HS-5 (cell line): Measurements from ENCODE around the gene TMBIM1.
A peak's percentile ranks its signal among the peaks of the same experiment; 100 is the strongest.

Experiments
- DNase-seq: peaks from one replicate; pipeline ENCODE4 v3.0.0-alpha.2; 2012; ENCODE audit warnings: low read depth

The TMBIM1 gene

DNA sequence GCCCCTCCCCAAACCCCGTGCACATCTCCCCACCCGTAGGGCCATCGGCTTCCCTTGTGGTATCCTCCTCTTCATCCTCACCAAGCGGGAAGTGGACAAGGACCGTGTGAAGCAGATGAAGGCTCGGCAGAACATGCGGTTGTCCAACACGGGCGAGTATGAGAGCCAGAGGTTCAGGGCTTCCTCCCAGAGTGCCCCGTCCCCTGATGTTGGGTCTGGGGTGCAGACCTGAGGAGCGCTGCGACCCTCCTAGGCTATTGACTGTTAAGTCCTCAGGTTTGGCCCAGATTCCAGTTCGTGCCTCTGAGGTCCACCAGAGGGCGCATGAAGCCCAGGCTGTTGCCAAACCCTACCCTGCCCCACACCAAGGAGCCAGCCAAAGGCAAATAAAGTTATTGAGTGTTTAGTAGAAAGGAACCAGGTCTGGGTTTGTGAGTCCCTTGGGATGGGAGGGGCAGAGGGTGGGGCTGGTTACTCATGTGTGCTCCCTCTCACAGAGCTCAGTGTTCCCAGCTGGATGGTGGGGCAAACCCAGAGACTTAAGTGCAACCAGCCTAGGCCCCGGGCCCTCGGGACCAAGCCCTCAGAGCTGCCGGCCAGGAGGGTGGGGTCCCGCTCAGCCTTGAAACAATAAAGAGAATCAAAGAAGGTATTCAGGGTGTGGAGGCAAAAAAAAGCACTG lies 19.6 kb downstream of the TMBIM1 start:
- DNase-seq: peak; percentile 90

DNA sequence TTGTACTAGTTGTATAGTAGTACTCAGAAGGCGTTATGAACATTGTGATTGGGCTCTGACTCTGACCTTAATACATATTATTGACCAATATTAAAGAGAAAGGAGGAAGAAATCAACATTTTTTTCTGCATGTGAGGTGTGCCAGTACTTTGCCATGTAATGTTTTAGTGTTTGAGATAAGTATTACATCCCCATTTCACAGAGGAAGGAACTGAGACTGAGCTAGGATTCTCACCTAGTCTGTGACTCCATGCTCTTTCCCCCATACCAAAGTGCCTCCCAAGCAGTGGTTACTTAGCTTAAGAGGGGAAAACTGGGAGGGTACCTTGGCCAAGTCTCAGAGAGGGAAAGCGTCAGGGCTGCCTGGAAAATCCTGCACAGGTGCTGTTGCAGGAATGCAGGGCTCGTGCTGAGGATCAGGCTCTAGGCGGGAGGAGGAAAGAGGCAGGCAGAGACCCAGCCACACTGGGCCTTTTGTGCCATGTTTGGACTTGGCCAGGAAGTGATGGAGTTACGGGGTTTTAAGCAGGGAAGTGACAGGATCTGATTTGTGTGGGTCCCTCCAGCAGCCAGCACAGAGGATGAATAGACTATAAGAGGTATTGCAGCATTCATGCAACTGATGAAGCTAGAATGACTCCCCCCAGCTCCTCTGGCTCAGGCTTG lies 20.3 kb downstream of the TMBIM1 start:
- no peak for DNase-seq

GRCh38 chr2:218271487-218271797 lies 20.9 kb downstream of the TMBIM1 start:
- no peak for DNase-seq

DNA sequence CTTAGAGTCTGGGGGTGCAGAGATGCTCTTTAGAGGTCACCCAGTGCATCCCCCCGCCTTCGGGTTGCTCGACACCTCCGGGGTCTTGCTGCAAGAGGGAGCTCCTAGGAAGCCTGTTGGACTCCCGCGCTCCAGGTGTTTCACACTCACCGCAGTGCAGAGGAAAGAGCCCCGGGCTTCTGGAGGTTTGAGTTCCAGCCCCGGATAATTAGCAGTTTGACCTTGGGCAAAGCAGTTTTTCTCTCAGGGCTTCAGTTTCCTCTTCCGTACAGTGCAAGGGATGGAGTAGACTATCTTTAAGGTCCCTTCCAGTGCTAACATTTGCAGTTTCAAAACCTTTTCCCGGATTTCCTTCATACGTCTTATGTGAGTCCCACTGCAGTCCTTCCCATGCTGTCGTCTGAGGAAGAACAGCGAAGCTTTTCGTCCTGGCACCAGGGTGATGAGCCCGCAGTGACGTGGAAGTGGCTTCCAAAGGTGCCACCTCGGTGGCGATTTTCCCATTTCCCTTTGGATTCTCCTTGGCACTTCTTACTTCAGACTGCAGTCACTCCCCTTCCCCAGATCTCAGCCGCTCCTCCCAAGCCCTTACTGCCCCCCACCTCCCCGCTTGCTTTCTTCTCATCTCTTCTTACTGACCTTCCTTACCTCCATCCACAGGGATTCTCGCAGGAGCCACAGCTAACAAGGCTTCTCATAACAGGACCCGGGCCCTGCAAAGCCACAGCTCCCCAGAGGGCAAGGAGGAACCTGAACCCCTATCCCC lies 21.4 kb downstream of the TMBIM1 start:
- DNase-seq: no peak

- DNase-seq: peak; percentile 97
These were observed 22.2 kb downstream of the TMBIM1 start, which contains the start of the genes AAMP and PNKD for GRCh38 chr2:218269900-218270720. TSS of gene AAMP (minus strand) at chr2:218270137. CDS start at chr2:218270086, 51 bp downstream. TSS of gene PNKD (plus strand) at chr2:218270519. CDS start at chr2:218270536, 17 bp downstream.

- no peak for DNase-seq
These were observed 25.0 kb downstream of the TMBIM1 start for GRCh38 chr2:218267259-218267658.

DNA sequence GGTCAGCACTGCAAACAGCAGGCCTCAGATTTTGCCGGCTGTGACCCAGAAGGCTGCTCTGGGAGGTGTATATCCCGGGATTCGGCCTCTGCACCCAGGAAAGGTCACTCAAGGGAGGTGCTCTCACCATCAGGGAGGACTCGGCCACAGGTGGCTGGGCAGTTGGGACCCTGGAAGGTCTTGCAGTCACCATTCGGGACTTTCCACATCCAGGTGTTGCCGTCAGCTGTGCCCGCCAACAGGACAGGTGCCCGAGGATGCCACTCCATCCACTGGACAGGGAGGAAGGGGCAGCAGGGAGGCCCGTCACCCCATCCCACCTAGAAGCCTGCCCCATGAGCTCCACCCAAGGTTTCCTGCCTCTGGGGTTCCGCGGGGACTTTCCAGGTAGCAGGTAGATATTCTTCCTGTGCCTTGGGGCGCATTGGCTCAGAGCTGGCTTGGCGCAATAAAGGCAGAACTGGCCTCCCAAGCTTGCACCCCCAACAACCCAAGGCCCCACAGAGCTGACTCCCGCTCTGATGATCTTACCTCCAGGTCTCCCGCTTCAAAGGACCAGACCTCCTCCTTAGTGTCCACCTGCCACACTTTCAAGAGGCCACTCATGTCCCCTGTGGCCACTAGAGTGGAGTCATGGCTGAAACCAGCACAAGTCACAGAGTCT lies 25.9 kb downstream of the TMBIM1 start:
- no peak for DNase-seq

- no peak for DNase-seq
These were observed 26.7 kb downstream of the TMBIM1 start for GRCh38 chr2:218265626-218266025.

DNA sequence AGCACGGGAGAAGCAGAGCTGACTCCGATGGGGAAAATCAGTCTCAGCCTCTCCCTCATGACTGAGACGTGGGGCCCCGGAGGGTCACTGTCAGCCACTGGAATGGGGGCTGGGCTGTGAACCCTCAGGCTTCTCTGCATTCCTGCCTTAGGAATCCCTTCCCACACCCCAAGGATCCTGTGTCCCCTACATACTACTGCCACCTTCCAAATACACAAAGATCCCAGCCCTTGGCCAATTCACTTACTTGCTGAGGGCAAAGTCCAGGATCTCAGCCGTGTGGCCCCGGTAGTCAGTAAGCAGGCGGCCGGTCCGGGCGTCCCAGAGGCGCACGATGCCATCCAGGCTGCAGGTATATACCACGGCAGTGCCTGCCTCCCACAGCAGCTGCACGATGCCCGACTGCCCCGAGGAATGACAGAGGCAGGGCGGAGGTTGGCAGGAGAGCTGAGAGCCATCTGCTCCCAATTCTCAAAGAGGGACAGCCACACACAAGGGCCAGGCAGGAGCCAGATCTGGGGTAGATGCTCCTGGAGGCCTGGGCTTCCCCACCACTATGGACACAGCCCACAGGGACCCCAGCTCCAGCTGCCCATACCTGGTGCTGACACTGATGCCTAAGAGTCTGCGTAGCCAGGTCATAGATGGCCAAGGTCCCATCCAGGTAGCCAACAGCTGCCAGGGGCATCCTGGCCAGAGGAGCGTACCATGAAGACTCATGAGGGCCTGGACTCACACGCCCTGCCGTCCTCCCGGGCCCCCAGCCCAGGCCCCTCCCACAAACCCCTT lies 27.3 kb downstream of the TMBIM1 start:
- no peak for DNase-seq

GRCh38 chr2:218263817-218264641 lies 28.3 kb downstream of the TMBIM1 start:
- DNase-seq: no peak

GRCh38 chr2:218262631-218263586 lies 29.4 kb downstream of the TMBIM1 start:
- DNase-seq: no peak

DNA sequence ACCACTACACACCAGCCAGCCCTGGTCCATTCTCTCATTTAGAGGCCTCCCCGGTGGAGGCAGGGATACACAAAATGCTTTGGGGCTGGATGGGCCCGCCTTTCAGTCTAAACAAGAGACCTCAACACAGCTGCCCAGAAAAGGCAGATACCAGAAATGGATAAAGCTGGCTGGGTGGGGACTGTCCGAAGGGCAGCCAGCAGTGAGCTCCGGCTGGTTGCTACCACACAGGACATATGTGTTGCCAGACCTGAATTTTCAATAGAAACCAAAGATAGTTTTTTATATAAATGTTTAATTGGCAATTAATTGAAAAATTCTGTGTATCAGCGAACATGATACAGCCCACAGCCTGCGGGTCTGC lies 30.1 kb downstream of the TMBIM1 start:
- no peak for DNase-seq

DNA sequence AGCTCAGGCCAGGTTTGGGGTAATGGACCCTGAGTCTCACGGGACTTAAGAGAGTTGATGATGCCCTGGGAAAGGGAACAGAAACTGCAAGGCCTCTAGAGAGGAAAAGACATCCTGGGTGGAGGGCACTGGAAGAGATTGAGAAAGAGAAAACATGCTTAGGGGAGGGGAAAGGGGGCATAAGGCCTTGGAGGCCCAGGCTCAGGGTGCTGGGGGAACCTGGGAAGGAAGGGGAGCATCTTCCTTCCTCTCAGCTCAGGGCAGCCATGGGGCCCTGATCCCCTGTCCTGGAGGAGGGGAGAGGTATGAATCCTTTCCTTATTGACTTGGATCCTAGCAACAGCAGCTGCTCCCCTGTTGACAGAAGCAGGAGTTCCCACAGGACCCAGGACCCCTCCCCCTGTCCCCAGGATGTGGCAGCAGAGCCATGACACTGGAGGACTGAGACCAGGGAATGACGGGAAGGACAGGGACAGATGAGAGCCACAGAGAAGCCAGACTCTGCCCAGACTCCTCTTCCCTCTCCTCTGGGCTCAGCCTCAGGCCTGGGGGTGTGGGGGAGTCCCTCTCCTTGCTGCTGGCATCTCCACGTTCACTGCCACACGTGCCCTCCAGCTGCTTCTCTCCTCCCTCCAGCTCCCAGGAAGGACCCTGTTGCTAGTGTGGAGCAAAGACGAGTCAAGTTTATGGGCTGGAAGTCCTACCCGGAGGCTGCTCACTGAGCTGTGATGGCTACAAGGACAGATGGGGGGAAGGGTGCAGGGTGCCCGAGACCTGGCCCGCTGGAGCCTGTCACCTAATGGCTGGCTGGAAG lies 30.7 kb downstream of the TMBIM1 start:
- DNase-seq: no peak

DNA sequence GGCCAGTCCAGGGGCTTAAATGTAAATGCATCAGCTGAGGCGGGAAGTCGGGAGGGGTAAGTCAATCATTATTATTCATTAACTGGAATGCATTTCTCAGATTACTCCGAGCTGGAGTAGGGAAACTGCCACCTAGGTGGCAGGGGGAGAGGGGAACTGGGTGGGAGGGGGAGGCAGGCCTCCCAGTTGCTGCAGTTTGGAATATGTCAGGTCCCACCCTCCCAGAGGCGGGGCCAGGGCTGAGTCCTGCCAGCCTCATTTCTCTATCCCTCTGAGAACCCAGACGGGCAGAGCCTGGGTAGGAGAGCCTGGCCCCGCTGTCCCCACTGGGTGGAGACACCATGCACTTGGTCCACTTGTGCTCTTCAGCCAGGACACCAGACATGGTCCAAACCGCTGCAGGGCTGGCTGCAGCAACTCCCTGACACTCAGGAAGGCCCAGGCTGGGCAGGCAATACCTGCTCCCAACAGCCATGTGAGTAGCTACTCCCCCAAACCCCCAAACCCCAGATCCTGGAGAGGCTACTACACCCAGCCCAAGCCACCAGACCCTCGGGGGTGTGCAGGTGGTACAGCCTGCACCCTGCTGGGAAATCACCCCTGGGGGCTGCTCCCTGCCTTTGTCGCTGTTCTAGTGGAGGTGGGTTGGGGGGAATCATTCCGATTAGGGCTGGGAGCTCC lies 31.4 kb downstream of the TMBIM1 start, which contains the start of gene GPBAR1:
Gene GPBAR1 (plus strand): TSS at position 274 of the 681 bp plus-strand sequence. CDS start 1,710 bp downstream, outside the sequence.
- no peak for DNase-seq

DNA sequence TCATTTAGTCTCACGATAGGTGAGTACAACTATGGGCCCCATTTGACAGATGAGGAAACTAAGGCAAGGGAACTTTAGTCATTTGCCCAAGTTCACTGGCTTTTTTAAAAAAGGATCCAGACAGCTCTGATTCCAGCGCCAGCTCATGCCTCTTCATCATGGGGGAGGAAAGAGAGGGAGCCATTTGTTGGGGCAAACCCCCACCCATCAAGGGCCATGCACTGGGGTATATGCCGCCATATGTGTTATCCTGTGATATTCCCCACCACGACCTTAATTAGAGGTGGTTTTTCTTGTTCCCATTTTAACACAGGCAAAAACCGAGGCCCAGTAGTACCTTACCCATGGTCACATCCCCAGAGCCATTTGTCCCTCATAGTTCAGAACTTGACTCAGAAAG lies 32.1 kb downstream of the TMBIM1 start:
- no peak for DNase-seq

DNA sequence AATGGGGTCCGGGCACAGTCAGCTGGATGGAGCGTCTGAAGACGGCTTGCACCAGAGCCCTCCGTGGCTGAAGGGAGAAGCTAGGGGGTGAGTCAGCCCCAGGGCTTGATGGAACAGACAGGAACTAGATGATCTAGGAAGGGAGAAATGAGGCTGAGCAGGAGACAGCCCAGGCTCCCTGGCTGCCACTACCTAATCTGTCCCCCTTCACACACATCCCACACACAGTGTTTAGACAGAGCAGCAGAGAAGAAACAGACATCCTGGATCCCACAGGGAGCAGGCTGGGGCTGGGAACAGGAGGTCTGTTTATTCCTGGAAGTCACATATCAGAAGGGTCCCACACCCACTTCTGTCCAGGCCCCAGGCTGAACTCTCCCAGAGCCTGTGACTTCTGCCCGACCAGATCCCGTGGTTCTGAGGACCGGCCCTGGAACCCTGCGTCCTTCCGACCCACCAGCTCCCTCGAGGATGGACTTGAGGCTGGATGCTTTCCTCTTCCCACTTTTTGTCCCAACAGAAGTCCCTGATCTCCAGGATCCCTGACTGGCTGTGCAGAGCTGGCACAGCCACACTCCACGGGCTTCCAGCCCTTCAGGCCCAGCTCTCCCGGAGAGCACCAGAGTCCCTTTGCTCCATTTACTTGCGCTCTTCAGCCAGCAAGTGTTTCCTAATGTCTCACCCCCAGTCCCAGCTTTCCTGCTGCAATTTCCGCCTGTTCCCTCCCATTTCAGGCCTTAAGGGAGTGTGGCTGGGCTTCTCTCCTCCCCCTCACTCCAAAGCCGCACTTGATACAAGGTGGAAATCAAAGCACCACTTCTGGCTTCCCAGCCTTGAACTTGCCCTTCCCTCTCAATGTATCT lies 33.0 kb downstream of the TMBIM1 start:
- no peak for DNase-seq
